ENCODE data around the gene B3GAT3.
"Not testable (repeated sequence)": the region's sequence is repeated elsewhere in the genome, so short reads cannot be mapped to it uniquely, and the experiment has no call there.

Gene B3GAT3

GRCh38 chr11:62572431-62572830 is 49.4 kb downstream of the B3GAT3 start:
- Histone ChIP-seq H2AFZ (ENCODE audit: insufficient read depth, low read length, poor library complexity) (no peak overlapping the region), H3K4ac (ENCODE audit: low read depth, low read length) (peak overlapping the region; percentile 91), H3K14ac (ENCODE audit: low read length) (no peak overlapping the region), H3K27ac (ENCODE audit: low read depth, low read length) (no peak overlapping the region), H4K91ac (ENCODE audit: low read depth, low read length) (no peak overlapping the region), H4K8ac (ENCODE audit: low read depth, low read length) (no peak overlapping the region), H2BK12ac (ENCODE audit: low read length) (no peak overlapping the region), H3K79me1 (ENCODE audit: low read length) (peaks cover 12% of the 10 kb centered on the region), H2BK120ac (ENCODE audit: insufficient read depth, low read length, poor library complexity) (no peak overlapping the region), H3K4me3 (ENCODE audit: low read depth, low read length) (no peak overlapping the region), H4K12ac (ENCODE audit: low read depth, low read length) (no peak overlapping the region), H3K4me2 (ENCODE audit: low read length) (peak overlapping the region; percentile 62), H3K9ac (ENCODE audit: low read length) (peak overlapping the region; percentile 71), H3K23ac (ENCODE audit: low read length) (no peak overlapping the region), H3K9me3 (ENCODE audit: insufficient read depth, low read depth, low read length) (no peaks in the 10 kb centered on the region), H3K79me2 (ENCODE audit: control insufficient read depth, insufficient read depth, low read length, poor library complexity) (peaks cover 15% of the 10 kb centered on the region), H3K27me3 (ENCODE audit: insufficient read depth, low read length) (no peaks in the 10 kb centered on the region), H2BK5ac (ENCODE audit: low read depth, low read length, poor library complexity) (no peak overlapping the region), H3K36me3 (ENCODE audit: control insufficient read depth in 1 of 2, insufficient read depth in 2 of 2, low read length in 2 of 2) (peaks cover 47 to 63% of the 10 kb centered on the region in 2 experiments), H2AK5ac (ENCODE audit: low read length) (no peak overlapping the region), H3K18ac (ENCODE audit: low read length) (no peak overlapping the region), H3K4me1 (ENCODE audit: control insufficient read depth in 1 of 2, insufficient read depth in 2 of 2, low read length in 2 of 2) (peaks cover 11 to 13% of the 10 kb centered on the region in 2 experiments)
- no CpG with 5 or more reads among the region's 12 CpGs for WGBS (ENCODE audit: extremely low coverage, insufficient coverage, insufficient read length)
- DNase-seq = no peak

- H3K4me3 ChIP-seq (ENCODE audit: low read depth, low read length); H4K12ac ChIP-seq (ENCODE audit: low read depth, low read length); H3K23ac ChIP-seq (ENCODE audit: low read length); H4K8ac ChIP-seq (ENCODE audit: low read depth, low read length); H3K27ac ChIP-seq (ENCODE audit: low read depth, low read length); H3K27me3 ChIP-seq (ENCODE audit: insufficient read depth, low read length); H2BK120ac ChIP-seq (ENCODE audit: insufficient read depth, low read length, poor library complexity); H2AK5ac ChIP-seq (ENCODE audit: low read length); H3K9ac ChIP-seq (ENCODE audit: low read length); H4K91ac ChIP-seq (ENCODE audit: low read depth, low read length); H3K18ac ChIP-seq (ENCODE audit: low read length); H2BK12ac ChIP-seq (ENCODE audit: low read length); H3K4me2 ChIP-seq (ENCODE audit: low read length); H3K9me3 ChIP-seq (ENCODE audit: insufficient read depth, low read depth, low read length); H2AFZ ChIP-seq (ENCODE audit: insufficient read depth, low read length, poor library complexity); H3K14ac ChIP-seq (ENCODE audit: low read length); H2BK5ac ChIP-seq (ENCODE audit: low read depth, low read length, poor library complexity); DNase-seq: not testable (repeated sequence)
- WGBS (ENCODE audit: extremely low coverage, insufficient coverage, insufficient read length) = 100% methylated on average over 1 of the region's 5 CpGs
- Histone ChIP-seq H3K36me3 (ENCODE audit: control insufficient read depth in 1 of 2, insufficient read depth in 2 of 2, low read length in 2 of 2) (peaks cover 52 to 63% of the 10 kb centered on the region in 2 experiments), H3K4ac (ENCODE audit: low read depth, low read length) (peak overlapping the region; percentile 68), H3K4me1 (ENCODE audit: control insufficient read depth in 1 of 2, insufficient read depth in 2 of 2, low read length in 2 of 2) (peaks cover 11 to 13% of the 10 kb centered on the region in 2 experiments), H3K79me2 (ENCODE audit: control insufficient read depth, insufficient read depth, low read length, poor library complexity) (peaks cover 15% of the 10 kb centered on the region), H3K79me1 (ENCODE audit: low read length) (peaks cover 12% of the 10 kb centered on the region)
These were observed 50.3 kb downstream of the B3GAT3 start for GRCh38 chr11:62571493-62571892.

GRCh38 chr11:62570903-62571302 is 50.9 kb downstream of the B3GAT3 start:
- Histone ChIP-seq H3K36me3 (ENCODE audit: control insufficient read depth in 1 of 2, insufficient read depth in 2 of 2, low read length in 2 of 2) (peaks cover 50 to 62% of the 10 kb centered on the region in 2 experiments), H3K79me1 (ENCODE audit: low read length) (peaks cover 12% of the 10 kb centered on the region), H3K4me1 (ENCODE audit: control insufficient read depth in 1 of 2, insufficient read depth in 2 of 2, low read length in 2 of 2) (peaks cover 11 to 13% of the 10 kb centered on the region in 2 experiments), H3K79me2 (ENCODE audit: control insufficient read depth, insufficient read depth, low read length, poor library complexity) (peaks cover 15% of the 10 kb centered on the region), H3K4ac (ENCODE audit: low read depth, low read length) (peak overlapping the region; percentile 68)
- H2AK5ac ChIP-seq (ENCODE audit: low read length); H2AFZ ChIP-seq (ENCODE audit: insufficient read depth, low read length, poor library complexity); H4K91ac ChIP-seq (ENCODE audit: low read depth, low read length); H2BK12ac ChIP-seq (ENCODE audit: low read length); H4K8ac ChIP-seq (ENCODE audit: low read depth, low read length); H3K4me2 ChIP-seq (ENCODE audit: low read length); H3K4me3 ChIP-seq (ENCODE audit: low read depth, low read length); H4K12ac ChIP-seq (ENCODE audit: low read depth, low read length); H3K27ac ChIP-seq (ENCODE audit: low read depth, low read length); H3K14ac ChIP-seq (ENCODE audit: low read length); H3K23ac ChIP-seq (ENCODE audit: low read length); H3K9ac ChIP-seq (ENCODE audit: low read length); H2BK120ac ChIP-seq (ENCODE audit: insufficient read depth, low read length, poor library complexity); H2BK5ac ChIP-seq (ENCODE audit: low read depth, low read length, poor library complexity); H3K9me3 ChIP-seq (ENCODE audit: insufficient read depth, low read depth, low read length); H3K27me3 ChIP-seq (ENCODE audit: insufficient read depth, low read length); DNase-seq; H3K18ac ChIP-seq (ENCODE audit: low read length): not testable (repeated sequence)
- WGBS (ENCODE audit: extremely low coverage, insufficient coverage, insufficient read length) = no CpG with 5 or more reads among the region's 5 CpGs

GRCh38 chr11:62569611-62570010 is 52.2 kb downstream of the B3GAT3 start:
- no peaks in the 10 kb centered on the region for H3K9me3 ChIP-seq (ENCODE audit: insufficient read depth, low read depth, low read length)

More at GRCh38 chr11:62569611-62570010, 52.2 kb downstream of the B3GAT3 start:
- no peak overlapping the region for H2BK120ac ChIP-seq (ENCODE audit: insufficient read depth, low read length, poor library complexity)
- no peak overlapping the region for H3K4me3 ChIP-seq (ENCODE audit: low read depth, low read length)
- H3K9ac ChIP-seq (ENCODE audit: low read length) = no peak overlapping the region
- peaks cover 14% of the 10 kb centered on the region for H3K79me2 ChIP-seq (ENCODE audit: control insufficient read depth, insufficient read depth, low read length, poor library complexity)
- H2AK5ac ChIP-seq (ENCODE audit: low read length) = no peak overlapping the region
- H3K4ac ChIP-seq (ENCODE audit: low read depth, low read length) = no peak overlapping the region
- H3K4me1 ChIP-seq (ENCODE audit: control insufficient read depth in 1 of 2, insufficient read depth in 2 of 2, low read length in 2 of 2) = peaks cover 4% of the 10 kb centered on the region in 2 experiments
- H3K27ac ChIP-seq (ENCODE audit: low read depth, low read length) = no peak overlapping the region
- H3K36me3 ChIP-seq (ENCODE audit: control insufficient read depth in 1 of 2, insufficient read depth in 2 of 2, low read length in 2 of 2) = peaks cover 47 to 65% of the 10 kb centered on the region in 2 experiments
- no peak overlapping the region for H3K18ac ChIP-seq (ENCODE audit: low read length)
- H2AFZ ChIP-seq (ENCODE audit: insufficient read depth, low read length, poor library complexity) = no peak overlapping the region
- no CpG with 5 or more reads among the region's 1 CpG for WGBS (ENCODE audit: extremely low coverage, insufficient coverage, insufficient read length)
- H4K91ac ChIP-seq (ENCODE audit: low read depth, low read length) = no peak overlapping the region
- DNase-seq = no peak
- H4K12ac ChIP-seq (ENCODE audit: low read depth, low read length) = no peak overlapping the region
- H3K4me2 ChIP-seq (ENCODE audit: low read length) = no peak overlapping the region
- H2BK12ac ChIP-seq (ENCODE audit: low read length) = no peak overlapping the region
- H3K14ac ChIP-seq (ENCODE audit: low read length) = no peak overlapping the region
- H3K23ac ChIP-seq (ENCODE audit: low read length) = no peak overlapping the region
- H2BK5ac ChIP-seq (ENCODE audit: low read depth, low read length, poor library complexity) = no peak overlapping the region
- H3K27me3 ChIP-seq (ENCODE audit: insufficient read depth, low read length) = no peaks in the 10 kb centered on the region
- H3K79me1 ChIP-seq (ENCODE audit: low read length) = peaks cover 10% of the 10 kb centered on the region
- H4K8ac ChIP-seq (ENCODE audit: low read depth, low read length) = no peak overlapping the region

All from trophoblast cell (in vitro differentiated cells and primary cell).